Renal cortical epithelial cell (primary cell): ENCODE measurements around the gene ZDHHC11. TPM values are rescaled to one million over a fixed set of nuclear protein-coding genes. Genes with fewer than 3 reads are reported as not detected.
A peak's percentile ranks its signal among the peaks of the same experiment; 100 is the strongest.
"Not testable (repeated sequence)": the region's sequence is repeated elsewhere in the genome, so short reads cannot be mapped to it uniquely, and the experiment has no call there.

ENCODE experiments used
- DNase-seq: peaks from one replicate; pipeline ENCODE4 v3.0.0-alpha.2; 2011; ENCODE audit warnings: low read depth
- total RNA-seq: library from RNA; depleted of rRNA; stranded (reverse); fragments of >200 nt; gene quantifications from 2 replicates; pipeline ENCODE4 v1.2.3, GENCODE V29; 2014

Gene ZDHHC11
- total RNA-seq, 1 donor from 2014 or later: 2.3 TPM

DNA sequence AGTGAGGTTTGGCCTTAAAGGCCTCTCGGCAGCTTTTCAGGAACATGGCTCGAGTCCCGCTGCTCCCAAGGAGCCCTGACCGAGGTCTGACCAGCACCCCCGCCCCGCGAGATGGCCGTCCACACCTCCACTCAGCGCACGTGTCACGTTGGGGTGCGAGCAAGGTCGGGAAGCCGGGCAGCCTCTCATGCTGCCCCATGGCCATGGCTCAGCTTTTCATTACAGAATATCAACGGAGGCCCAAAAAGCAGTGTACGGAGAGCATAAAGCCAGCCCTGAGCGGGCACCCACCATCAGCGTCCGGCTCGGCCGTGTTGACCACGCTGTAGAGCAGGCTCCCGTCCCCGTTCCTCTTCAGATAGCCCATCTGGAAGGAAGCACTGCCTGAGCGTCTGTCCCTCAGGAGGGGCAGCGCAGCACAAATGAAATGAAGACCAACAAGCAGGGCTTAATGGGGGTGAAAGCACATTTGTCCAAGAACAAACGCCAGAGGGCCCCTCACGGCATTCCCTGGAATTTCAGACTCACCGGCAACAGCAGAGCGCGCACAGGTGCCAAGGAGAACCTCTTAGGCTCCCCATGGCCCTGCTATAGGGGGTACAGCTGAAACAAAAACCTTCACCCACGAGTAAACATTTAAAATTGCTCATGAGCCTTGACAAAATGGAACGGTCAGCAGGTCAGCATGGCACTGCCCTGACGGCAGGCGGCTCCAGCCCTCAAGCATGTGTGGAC, 30.2 kb upstream of the ZDHHC11 start:
- DNase-seq: no peak

DNA sequence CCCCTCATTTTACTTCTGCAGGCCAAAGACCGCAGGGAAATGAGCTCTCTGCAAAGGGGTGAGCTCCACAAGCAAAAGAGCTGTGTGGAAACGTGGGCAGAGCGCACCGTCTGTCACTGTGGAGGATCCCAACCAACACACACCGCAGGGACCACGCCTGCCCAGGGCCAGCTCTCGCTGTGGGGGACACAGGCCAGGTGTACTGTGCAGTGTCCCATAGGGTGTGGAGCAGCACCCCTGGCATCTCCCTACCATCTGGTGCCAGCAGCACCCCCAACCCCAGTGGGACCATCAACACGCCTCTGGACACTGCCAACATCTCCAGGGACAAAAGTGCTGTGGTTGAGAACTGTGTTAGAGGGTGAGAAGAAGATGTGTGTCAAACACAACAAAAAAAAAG, 27.9 kb upstream of the ZDHHC11 start:
- not testable (repeated sequence) for DNase-seq

DNA sequence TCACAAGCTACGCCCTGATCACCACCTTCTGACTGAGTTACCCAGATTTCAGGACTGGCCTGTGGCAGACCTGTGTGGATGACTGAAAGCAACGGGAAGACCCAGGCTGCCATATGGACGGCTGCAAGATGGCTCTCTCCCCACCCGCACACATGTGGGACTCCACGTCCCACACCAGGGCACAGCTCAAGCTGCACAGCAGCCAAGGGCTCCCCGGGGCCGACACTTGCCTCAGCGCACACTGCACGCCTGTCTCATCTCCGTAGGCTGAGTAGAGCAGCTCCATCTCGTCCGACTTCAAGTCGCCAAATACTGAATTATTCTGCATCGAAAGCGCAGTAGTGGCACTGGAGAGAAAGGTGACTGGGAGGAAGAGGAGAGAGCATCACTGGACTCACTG, 27.3 kb upstream of the ZDHHC11 start:
- DNase-seq: no peak

DNA sequence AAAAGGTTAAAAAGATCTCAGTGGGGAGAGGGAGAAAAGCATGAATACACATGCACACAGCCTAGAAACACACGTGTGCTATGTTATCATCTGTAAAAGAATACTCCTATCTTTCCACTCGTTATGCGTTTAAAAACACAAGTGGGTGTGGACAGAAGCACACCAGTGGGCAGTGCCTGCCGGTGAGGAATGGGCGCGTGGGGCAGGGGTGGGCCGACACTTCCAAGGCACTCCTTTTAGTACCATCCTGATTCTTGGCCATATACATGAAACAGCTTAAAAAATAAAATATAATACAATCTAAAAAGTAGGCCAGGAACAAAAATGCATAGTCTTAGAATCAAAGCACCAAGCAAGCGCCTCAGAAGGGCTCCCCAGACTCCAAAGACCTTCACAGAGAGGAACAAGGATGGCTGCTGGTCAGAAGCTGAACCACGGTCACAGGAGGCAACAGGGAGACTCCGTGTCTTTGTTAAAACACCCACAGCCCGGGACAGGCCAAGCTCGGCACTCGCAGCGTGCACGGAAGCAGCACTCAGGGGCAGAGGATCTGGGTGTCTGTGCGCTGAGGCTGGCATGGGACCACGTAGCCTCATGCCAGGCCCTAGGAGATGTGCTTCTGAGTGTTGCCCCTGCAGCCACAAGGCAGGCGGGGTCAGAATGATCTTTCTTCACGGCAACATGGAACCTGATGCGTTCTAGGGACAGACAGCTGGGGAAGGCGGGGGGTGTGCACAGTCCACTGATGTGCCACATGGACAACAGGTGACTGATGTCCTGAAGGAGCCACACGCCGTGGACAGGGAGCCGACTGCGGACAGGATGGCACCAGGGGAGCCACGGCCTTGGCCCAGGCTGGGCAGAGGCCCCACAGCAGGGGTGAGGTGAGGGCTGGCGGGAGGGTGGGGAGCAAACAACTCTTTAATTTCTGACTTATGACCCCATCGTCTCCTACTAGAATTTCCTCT, 25.9 kb upstream of the ZDHHC11 start:
- no peak for DNase-seq

DNA sequence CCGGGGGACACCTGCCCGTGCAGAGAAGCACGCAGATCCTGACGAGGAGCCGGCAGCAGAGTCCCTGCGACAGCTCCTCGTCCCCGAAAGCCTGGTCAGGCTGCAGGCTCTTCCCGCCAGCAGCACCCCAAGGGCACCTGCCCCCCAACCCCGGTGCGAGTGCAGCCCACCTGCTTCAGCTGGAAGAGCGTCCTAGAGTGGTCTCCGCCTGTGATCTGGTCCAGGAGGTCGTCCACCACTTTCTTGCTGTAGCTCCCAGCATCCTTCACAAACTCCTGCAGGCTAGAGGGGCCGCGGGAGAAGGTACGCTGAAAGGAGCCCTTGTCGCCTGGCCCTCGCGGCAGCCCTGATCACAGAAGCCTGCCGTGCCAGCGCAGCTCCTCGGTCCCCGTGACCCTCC, 25.1 kb upstream of the ZDHHC11 start:
- DNase-seq: no peak

DNA sequence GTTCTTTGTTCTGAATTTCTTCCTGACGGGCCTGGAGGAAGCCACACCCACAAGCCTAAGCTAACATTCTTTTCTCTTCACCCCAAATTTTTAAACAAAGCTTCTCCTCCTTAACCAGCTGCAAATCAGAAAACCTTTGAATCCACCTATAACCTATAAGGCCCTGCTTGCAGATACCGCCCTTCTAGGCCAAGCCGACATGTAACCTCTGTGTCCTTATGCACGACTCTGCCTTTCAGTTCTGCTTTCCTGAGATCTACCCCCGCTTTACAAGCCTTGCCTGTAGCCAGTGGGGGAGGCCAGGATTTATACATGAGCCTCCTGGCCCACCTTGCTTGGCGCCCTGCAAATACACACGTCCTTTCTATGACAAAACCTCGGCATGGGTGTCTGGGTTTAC, 22.5 kb upstream of the ZDHHC11 start:
- no peak for DNase-seq

- no peak for DNase-seq
Measured at GRCh38 chr5:872301-872700, 21.5 kb upstream of the ZDHHC11 start.

DNA sequence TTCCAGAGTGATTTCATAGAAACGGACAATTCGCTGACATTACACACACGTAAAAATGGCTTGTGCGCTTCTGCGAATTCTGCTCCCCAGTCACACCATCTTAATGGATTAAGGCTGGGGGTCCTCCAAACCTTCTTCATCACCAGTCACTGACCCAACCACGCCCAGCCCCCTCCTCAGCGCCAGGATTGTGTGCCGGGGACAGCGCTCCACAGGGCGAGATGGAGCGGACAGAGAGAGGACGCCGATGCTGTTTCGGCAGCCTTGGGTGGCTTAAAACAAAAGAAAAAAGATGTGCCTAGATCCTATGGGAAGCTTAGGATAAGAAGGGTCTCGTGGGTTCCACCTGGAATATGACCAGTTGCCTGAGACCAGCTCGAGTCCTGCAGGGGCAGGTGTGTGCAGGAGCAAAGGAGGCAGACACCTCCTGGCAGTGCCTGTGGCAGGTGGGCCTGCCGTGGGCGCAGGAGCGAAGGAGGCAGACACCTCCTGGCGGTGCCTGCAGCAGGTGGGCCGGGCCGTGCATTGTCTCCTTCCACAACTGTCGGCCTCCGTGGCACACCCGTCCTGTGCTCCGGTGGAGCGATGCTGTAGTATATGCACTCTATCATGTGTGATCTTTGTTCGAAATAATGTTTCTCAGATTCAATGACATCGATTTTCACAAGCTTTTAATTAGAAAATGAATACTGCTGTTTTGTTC, 21.0 kb upstream of the ZDHHC11 start:
- DNase-seq: no peak

GRCh38 chr5:870956-871355, 20.2 kb upstream of the ZDHHC11 start:
- no peak for DNase-seq

GRCh38 chr5:868428-869135, 17.8 kb upstream of the ZDHHC11 start:
- DNase-seq: no peak

DNA sequence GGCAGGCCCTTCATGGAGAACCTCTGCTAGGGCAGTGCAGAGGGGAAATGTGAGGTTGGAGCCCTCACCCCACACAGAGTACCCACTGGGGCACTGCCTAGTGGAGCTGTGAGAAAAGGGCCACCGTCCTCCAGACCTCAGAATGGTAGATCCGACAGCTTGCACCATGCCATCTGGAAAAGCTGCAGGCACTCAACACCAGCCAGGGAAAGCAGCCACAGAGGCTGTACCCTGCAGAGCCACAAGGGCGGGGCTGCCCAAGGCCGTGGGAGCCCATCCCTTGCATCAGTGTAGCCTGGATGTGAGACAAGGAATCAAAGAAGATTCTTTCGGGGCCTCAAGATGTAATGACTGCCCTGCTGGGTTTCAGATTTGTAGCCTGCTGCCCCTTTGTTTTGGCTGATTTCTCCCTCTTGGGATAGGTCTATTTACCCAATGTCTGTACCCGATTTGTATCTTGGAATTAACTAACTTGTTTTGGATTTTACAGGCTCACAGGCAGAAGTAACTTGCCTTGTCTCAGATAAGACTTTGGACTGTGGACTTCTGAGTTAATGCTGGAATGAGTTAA, 16.6 kb upstream of the ZDHHC11 start:
- no peak for DNase-seq

GRCh38 chr5:865771-866170, 15.0 kb upstream of the ZDHHC11 start:
- no peak for DNase-seq

DNA sequence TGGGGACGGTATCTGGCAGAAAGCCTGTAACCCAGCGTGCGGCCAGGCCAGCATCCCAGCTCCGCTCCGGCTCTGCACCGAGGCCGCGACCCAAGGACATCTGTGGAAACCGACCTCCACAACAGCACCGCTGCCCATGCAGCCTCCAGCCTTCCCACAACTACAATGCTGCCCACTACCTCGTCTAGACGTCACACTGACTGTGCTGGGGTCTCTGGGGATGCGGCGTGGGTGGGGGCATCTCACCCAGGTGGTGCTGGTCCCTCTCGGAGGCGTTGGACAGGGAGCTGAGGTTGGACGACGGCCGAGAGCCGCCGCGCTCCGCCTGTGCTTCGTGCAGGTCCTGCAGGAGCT, 14.4 kb upstream of the ZDHHC11 start:
- no peak for DNase-seq

GRCh38 chr5:864492-865167, 13.8 kb upstream of the ZDHHC11 start:
- no peak for DNase-seq

- DNase-seq: no peak
Measured at GRCh38 chr5:863244-863805, 12.5 kb upstream of the ZDHHC11 start.

GRCh38 chr5:862367-863243, 11.8 kb upstream of the ZDHHC11 start:
- peak; percentile 8 for DNase-seq

GRCh38 chr5:861442-862366, 10.9 kb upstream of the ZDHHC11 start:
- no peak for DNase-seq

DNA sequence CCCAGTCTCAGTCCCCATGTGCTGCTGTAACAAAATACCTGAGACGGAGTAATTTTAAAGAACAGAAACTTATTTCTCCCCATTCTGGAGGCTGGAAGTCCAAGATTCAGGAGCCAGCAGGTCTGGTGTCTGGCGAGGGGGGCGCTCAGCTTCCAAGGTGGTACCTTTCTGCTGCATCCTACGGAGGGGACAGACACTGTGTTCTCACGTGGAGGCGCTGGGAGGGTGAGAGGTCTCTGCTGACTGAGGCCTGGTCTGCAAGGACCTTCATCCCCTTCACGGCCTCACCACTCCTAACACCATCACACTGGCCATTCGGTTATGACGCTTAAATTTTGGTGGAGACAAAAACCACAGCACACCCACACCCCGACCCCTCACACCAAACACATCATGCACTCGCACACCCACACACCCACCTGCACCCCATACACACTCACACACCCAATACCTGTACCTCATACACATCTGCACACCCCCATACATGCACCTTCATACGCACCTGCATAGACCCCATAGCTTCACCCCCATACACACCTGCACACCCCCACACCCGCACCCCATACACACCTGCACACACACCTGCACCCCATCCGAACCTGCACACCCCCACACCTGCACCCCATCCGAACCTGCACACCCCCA, 9.8 kb upstream of the ZDHHC11 start:
- no peak for DNase-seq
